GM20000 (cell line): ENCODE measurements around the gene HDGFL2.

Experiments used
- DNase-seq: peaks from one replicate; pipeline ENCODE4 v3.0.0; 2012; ENCODE audit warnings: low spot score
- CTCF ChIP-seq: IDR thresholded peaks from 2 replicates; pipeline ENCODE4 v1.5.1; 2012; ENCODE audit warnings: mild to moderate bottlenecking, control low read depth; ENCODE audit errors: extremely low read depth, missing control alignments

HDGFL2 gene

DNA sequence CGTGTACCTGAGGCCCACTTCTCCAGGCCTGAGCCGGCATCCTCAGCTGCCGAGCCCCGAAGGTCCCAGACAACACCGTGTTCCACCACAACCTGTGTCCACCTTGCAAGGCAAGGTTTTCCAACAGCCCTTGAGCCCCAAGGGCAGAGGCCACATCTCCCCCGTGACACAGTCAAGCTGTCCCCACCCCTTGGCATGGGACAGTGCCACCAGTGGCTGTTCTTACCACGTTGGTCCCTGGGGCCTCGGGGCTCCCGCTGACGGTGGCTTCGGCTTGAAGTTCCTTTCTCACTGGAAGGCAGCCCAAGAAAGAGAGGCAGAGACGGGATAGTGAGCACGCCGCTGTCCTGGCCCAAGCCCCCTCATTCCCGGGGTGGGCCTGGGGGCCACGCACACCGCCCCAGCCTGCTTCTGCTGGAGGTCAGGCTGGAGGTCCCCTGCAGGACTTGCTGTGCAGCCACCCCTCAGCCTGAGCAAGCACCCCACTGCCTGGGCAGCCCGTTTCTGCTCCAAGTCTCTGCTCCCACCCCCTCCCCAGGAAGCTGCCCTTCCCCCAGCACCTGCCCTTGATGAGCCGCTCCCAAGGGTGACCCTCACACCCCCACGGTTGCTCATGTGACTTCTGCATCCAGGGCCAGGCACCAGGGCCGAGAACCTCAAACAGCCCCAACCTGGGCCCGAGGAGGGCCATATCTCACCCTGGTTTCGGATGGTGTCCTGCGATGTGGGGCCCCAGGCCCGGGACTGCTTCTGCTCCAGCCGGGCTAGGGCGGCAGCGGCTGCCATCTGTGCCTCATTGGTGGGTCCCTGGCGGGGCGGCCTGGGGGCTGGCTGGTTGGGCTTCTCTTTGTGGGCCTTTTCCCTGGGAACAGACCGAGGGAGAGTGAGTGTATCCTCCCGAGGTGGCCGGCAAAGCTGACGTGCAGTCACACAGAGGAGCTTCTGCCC, 18.6 kb upstream of the HDGFL2 start:
- TF ChIP-seq CTCF: no peak
- DNase-seq: no peak

DNA sequence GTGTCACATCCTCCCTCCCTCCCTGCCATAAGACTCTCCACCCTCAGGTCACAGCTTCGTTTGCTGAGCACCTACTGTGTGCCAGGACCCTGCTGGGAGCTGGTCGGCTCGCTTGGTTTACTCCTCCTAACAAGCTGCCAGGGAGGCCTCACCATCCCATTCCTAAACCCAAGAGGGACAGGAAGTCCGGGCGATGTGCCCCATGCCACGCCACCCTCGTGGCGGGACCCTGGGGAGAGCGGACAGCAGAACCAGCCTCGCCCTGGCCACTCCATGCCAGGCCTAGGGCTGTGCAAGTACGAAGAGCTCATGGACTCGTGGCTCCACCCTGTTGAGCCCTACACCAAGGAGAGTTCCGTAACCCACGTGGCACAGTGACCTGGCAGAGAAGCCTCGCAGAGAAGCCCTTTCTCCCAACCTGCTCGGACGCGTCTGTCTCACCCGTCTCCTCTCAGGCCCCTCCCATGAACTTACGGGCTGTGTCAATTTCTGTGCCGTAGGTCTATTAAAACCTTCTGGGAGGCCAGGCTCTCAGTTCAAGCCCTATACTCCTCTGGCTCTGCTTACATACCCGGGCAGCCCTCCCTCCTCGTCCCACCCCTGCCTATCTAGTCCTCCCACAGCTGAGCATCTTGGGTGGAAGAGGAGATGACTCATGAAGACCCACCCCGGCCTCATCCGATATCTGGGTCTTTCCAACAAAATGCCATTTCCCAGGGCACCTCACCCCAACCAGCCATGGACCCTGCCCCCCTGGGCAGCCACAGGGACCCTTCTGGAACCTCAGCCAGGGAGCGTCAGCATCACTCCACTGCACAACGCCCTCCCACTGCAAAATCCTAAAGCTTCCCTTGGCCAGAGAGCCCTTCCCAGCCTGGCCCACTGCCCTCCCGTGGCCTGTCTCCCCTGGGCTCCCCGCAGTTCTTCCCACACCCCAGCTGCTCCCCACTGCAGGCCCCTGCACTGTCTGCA, 17.1 kb upstream of the HDGFL2 start:
- TF ChIP-seq CTCF: no peak
- DNase-seq: no peak

- DNase-seq: no peak
- no peak for TF ChIP-seq CTCF
Observed at GRCh38 chr19:4455719-4456475, 16.2 kb upstream of the HDGFL2 start.

DNA sequence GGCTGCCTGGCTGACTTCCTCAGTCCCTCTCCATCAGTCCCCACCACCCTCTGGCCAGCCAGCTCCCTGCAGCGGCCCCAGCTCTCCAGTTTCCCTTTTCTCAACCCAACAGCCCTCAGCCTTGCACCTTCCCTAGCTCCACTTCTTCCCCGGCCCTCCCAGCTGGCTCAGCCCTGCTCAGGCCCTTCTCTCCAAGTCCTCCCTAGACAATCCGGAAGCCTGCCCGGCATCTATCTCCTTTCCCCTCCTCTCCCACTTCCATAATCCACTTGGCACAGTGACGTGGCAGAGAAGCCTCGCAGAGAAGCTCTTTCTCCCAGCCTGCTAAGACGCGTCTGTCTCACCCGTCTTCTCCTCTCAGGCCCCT, 15.6 kb upstream of the HDGFL2 start:
- no peak for DNase-seq
- TF ChIP-seq CTCF: no peak

DNA sequence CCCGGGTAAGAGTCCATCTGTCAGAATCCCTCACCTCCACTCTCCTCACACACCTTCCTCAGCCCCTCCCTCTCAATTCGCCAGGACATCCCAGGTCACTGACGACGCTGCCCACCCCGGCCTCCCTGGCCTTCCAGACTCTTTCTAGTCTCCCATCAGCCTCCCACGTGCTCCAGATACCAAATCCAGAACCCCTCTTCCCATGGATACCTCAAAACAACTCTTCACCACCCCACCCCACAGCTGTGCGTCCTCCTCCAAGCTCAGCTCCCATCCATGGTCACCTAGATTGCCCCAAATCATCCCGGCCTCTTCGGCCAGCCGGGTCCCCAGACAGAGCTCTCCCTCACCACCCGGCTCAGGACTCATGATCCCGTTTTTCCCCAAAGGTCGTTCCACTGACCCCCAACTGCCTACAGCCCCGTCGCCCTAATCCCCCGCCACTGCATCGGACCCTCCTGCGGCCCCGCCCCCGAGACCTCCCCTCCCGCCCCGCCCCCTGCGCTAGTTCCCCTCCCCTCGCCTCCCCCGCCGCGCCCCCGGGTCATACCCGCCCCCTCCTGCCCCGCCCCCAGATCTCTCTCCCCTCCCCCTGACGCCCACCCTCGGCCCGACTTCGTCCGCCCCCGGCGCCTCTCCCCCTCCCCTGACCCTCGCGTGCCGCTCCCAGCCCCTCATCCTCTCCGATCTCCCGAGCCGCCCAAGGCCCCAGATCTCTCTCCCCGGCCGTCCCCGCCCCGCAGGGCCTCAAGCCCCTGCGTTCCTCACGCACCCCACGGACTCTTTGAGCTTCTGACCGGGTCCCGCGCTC, 15.0 kb upstream of the HDGFL2 start:
- TF ChIP-seq CTCF: no peak
- DNase-seq: peak; percentile 87

- DNase-seq: peak; percentile 98
- no peak for TF ChIP-seq CTCF
Observed at GRCh38 chr19:4457654-4458395, 14.3 kb upstream of the HDGFL2 start, which contains the start of gene UBXN6. Gene UBXN6 (minus strand): TSS chr19:4457794. CDS start chr19:4457697, 97 bp downstream.
